Activated T-cell treated with anti-CD3 and anti-CD28 coated beads, Interleukin-2, amount 50 U/mL, for 4 hours (primary cell): ENCODE data around the gene PNLDC1. TPM values are rescaled to one million over a fixed set of nuclear protein-coding genes. Genes with fewer than 3 reads are reported as not detected.
"Not testable (repeated sequence)": the region's sequence is repeated elsewhere in the genome, so short reads cannot be mapped to it uniquely, and the experiment has no call there.

ENCODE experiments used
- ATAC-seq, 2 donors: fragments of 200-7000 bp; cut with Tn5 transposase; one replicate each; pipeline ENCODE4 v1.10.0; 2021
- DNase-seq: peaks from one replicate; pipeline ENCODE4 v3.0.0-alpha.2; 2020
- H3K27me3 Mint-ChIP-seq: one replicate; pipeline ENCODE4 v1.8.0; 2021; ENCODE audit warnings: low read depth, mixed read lengths
- H3K36me3 Mint-ChIP-seq: one replicate; pipeline ENCODE4 v1.8.0; 2022; ENCODE audit warnings: mixed read lengths; ENCODE audit not compliant: insufficient read depth
- H3K4me1 Mint-ChIP-seq: one replicate; pipeline ENCODE4 v1.8.0; 2021; ENCODE audit warnings: low read depth, mixed read lengths
- H3K4me3 Mint-ChIP-seq: one replicate; pipeline ENCODE4 v1.8.0; 2021; ENCODE audit warnings: mild to moderate bottlenecking, moderate library complexity, mixed read lengths
- H3K9me3 Mint-ChIP-seq: one replicate; pipeline ENCODE4 v1.8.0; 2021; ENCODE audit warnings: mixed read lengths
- total RNA-seq, 3 donors: library from RNA; stranded (reverse); gene quantifications; one replicate each; pipeline ENCODE4 v1.2.1, GENCODE V29; 2021

PNLDC1 gene
- total RNA-seq, 3 donors from 2014 or later, result 0.14 to 2.0 (median 0.30) TPM

- DNase-seq (no peak), ATAC-seq (no peak)
- H3K4me1 Mint-ChIP-seq, result peaks cover 21% of the 10 kb centered on the region
- no peaks in the 10 kb centered on the region for H3K36me3 Mint-ChIP-seq
- no peak overlapping the region for H3K4me3 Mint-ChIP-seq
- no peaks in the 10 kb centered on the region for H3K9me3 Mint-ChIP-seq
- no peaks in the 10 kb centered on the region for H3K27me3 Mint-ChIP-seq
Measured at GRCh38 chr6:159821122-159821521, 21.0 kb downstream of the PNLDC1 start.

GRCh38 chr6:159821726-159822125 lies 21.6 kb downstream of the PNLDC1 start:
- Mint-ChIP-seq H3K4me1 (peaks cover 21% of the 10 kb centered on the region), H3K27me3 (no peaks in the 10 kb centered on the region), H3K36me3 (no peaks in the 10 kb centered on the region), H3K4me3 (no peak overlapping the region), H3K9me3 (no peaks in the 10 kb centered on the region)
- DNase-seq (no peak), ATAC-seq (no peak)

- DNase-seq, result no peak
- no peaks in the 10 kb centered on the region for H3K27me3 Mint-ChIP-seq
- no peaks in the 10 kb centered on the region for H3K9me3 Mint-ChIP-seq
- H3K4me1 Mint-ChIP-seq, result peaks cover 21% of the 10 kb centered on the region
- H3K36me3 Mint-ChIP-seq, result no peaks in the 10 kb centered on the region
- ATAC-seq, result no peak
- no peak overlapping the region for H3K4me3 Mint-ChIP-seq
Measured at GRCh38 chr6:159823953-159824352, 23.9 kb downstream of the PNLDC1 start.

- DNase-seq, H3K4me3 Mint-ChIP-seq, H3K27me3 Mint-ChIP-seq, ATAC-seq, H3K9me3 Mint-ChIP-seq, H3K36me3 Mint-ChIP-seq: not testable (repeated sequence)
- peaks cover 17% of the 10 kb centered on the region for H3K4me1 Mint-ChIP-seq
Measured at GRCh38 chr6:159824690-159825089, 24.6 kb downstream of the PNLDC1 start.

DNA sequence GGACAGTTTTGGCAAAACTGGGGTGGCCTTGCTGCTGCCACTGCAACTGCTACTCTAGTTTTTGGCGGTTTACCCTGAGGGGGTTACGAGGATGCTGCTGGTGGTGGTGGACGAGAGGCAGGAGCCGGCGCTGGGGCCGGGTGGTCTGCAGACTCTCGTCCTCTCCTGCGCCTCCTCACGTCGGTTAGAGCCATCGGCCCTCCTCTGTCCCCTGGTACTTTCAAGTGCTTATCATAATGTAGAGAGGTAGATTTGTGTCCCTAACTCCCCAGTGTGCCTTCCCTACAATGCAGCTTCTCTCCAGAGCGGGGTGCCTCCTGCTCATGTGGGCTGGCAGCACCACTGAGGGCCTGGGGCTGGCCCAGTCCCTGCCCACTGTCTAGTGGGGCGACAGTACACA lies 25.9 kb downstream of the PNLDC1 start:
- no peak for DNase-seq
- no peak for ATAC-seq
- Mint-ChIP-seq H3K9me3 (no peaks in the 10 kb centered on the region), H3K27me3 (no peaks in the 10 kb centered on the region), H3K4me1 (peaks cover 7% of the 10 kb centered on the region), H3K36me3 (no peaks in the 10 kb centered on the region), H3K4me3 (no peak overlapping the region)

GRCh38 chr6:159826968-159827647 lies 27.0 kb downstream of the PNLDC1 start:
- ATAC-seq (no peak), DNase-seq (no peak)
- H3K9me3 Mint-ChIP-seq, result no peaks in the 10 kb centered on the region

DNA sequence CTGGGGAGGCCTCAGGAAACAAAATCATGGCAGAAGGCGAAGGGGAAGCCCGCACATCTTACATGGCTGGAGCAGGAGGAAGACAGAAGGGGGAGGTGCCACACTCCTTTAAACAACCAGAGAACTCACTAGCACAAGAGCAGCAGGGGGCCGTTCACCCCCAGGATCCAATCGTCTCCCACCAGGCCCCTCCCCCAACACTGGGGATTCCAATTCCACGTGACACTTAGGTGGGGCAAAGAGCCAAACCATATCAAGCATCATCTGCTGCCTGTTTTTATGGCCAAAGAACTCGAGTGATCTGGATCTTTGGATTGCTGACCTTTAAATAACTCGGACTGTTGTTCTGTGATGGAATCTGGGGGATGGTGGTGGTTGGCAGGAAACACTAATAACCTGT lies 28.0 kb downstream of the PNLDC1 start:
- H3K36me3 Mint-ChIP-seq, result no peaks in the 10 kb centered on the region
- no peak overlapping the region for H3K4me3 Mint-ChIP-seq
- no peak for DNase-seq

More at GRCh38 chr6:159826968-159827647, 27.0 kb downstream of the PNLDC1 start:
- H3K27me3 Mint-ChIP-seq, result no peaks in the 10 kb centered on the region
- H3K4me3 Mint-ChIP-seq, result no peak overlapping the region
- peaks cover 6% of the 10 kb centered on the region for H3K4me1 Mint-ChIP-seq
- no peaks in the 10 kb centered on the region for H3K36me3 Mint-ChIP-seq

GRCh38 chr6:159829526-159829925 lies 29.4 kb downstream of the PNLDC1 start:
- Mint-ChIP-seq H3K4me3 (no peak overlapping the region), H3K36me3 (no peaks in the 10 kb centered on the region), H3K27me3 (no peaks in the 10 kb centered on the region), H3K4me1 (peaks cover 12% of the 10 kb centered on the region), H3K9me3 (no peaks in the 10 kb centered on the region)
- ATAC-seq (no peak), DNase-seq (no peak)

More for the DNA sequence above, 28.0 kb downstream of the PNLDC1 start:
- Mint-ChIP-seq H3K4me1 (peaks cover 8% of the 10 kb centered on the region), H3K27me3 (no peaks in the 10 kb centered on the region), H3K9me3 (no peaks in the 10 kb centered on the region)
- ATAC-seq, result no peak

- peaks cover 15% of the 10 kb centered on the region for H3K4me1 Mint-ChIP-seq
- ATAC-seq, result no peak
- no peak for DNase-seq
- no peaks in the 10 kb centered on the region for H3K9me3 Mint-ChIP-seq
- H3K36me3 Mint-ChIP-seq, result no peaks in the 10 kb centered on the region
- H3K4me3 Mint-ChIP-seq, result no peak overlapping the region
- no peaks in the 10 kb centered on the region for H3K27me3 Mint-ChIP-seq
Measured at GRCh38 chr6:159830501-159831372, 30.7 kb downstream of the PNLDC1 start.

- no peaks in the 10 kb centered on the region for H3K27me3 Mint-ChIP-seq
- H3K9me3 Mint-ChIP-seq, result no peaks in the 10 kb centered on the region
- H3K4me1 Mint-ChIP-seq, result peaks cover 15% of the 10 kb centered on the region
- no peaks in the 10 kb centered on the region for H3K36me3 Mint-ChIP-seq
- DNase-seq (no peak), ATAC-seq (no peak)
- H3K4me3 Mint-ChIP-seq, result no peak overlapping the region
Measured at GRCh38 chr6:159831373-159831679, 31.2 kb downstream of the PNLDC1 start.

DNA sequence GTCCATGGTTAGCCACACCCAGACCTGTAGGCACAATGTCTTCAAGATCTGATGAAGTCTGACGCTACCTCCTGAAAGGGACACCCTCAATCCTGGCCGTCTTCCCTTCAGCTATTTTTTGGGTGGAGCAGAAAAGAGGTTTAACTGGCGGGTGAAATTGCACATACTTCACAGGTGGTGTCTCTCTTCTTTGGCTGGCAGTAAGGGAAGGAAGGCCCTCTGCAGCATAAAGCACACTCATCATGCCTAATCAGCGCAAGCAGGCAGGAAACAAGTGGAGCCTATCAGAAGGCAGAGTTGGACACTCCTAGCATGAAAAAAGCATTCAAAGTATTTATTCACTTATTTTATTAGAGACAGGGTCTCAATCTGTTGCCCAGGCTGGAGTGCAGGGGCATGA lies 32.9 kb downstream of the PNLDC1 start:
- ATAC-seq, result no peak
- H3K36me3 Mint-ChIP-seq, result no peaks in the 10 kb centered on the region
- no peaks in the 10 kb centered on the region for H3K9me3 Mint-ChIP-seq
- H3K4me3 Mint-ChIP-seq, result no peak overlapping the region
- H3K27me3 Mint-ChIP-seq, result no peaks in the 10 kb centered on the region
- DNase-seq, result no peak
- H3K4me1 Mint-ChIP-seq, result peaks cover 15% of the 10 kb centered on the region

- Mint-ChIP-seq H3K4me1 (peaks cover 15% of the 10 kb centered on the region), H3K4me3 (no peak overlapping the region)
- no peak for ATAC-seq
Measured at GRCh38 chr6:159833556-159833955, 33.5 kb downstream of the PNLDC1 start.

DNA sequence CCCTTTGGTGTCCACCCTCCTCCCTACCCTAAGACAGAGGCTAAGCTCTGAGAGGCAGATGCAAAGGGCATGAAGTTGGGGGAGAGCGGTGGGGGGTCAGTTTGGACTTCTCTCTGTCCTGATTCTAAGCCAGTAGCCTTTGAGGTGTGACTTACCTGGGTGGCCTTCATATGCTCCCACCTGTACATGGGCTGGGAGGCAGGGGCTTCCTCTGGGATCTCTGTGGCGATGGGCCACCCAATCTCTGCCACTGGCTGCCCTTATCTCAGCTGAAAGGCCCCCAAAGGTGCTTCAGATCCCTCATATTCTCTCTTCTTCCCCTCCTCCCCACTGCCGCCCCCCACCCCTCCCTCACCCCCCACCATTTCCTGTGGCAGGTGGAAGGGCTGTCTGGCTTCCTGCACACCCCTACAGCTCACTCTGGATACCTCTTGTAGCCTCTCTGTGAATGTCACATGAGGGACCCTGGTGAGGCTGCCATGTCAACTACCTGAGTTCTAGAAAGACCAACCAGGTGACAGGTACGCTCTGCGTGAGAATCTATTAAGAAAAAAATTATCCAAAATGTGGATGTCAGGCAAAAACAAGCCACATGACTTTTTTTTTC lies 34.0 kb downstream of the PNLDC1 start:
- no peak for ATAC-seq
- H3K9me3 Mint-ChIP-seq, result no peaks in the 10 kb centered on the region
- peaks cover 15% of the 10 kb centered on the region for H3K4me1 Mint-ChIP-seq
- H3K27me3 Mint-ChIP-seq, result no peaks in the 10 kb centered on the region
- H3K36me3 Mint-ChIP-seq, result no peaks in the 10 kb centered on the region
- DNase-seq, result no peak
- H3K4me3 Mint-ChIP-seq, result no peak overlapping the region

More at GRCh38 chr6:159833556-159833955, 33.5 kb downstream of the PNLDC1 start:
- H3K9me3 Mint-ChIP-seq, result no peaks in the 10 kb centered on the region
- no peak for DNase-seq
- H3K27me3 Mint-ChIP-seq, result no peaks in the 10 kb centered on the region
- H3K36me3 Mint-ChIP-seq, result no peaks in the 10 kb centered on the region

DNA sequence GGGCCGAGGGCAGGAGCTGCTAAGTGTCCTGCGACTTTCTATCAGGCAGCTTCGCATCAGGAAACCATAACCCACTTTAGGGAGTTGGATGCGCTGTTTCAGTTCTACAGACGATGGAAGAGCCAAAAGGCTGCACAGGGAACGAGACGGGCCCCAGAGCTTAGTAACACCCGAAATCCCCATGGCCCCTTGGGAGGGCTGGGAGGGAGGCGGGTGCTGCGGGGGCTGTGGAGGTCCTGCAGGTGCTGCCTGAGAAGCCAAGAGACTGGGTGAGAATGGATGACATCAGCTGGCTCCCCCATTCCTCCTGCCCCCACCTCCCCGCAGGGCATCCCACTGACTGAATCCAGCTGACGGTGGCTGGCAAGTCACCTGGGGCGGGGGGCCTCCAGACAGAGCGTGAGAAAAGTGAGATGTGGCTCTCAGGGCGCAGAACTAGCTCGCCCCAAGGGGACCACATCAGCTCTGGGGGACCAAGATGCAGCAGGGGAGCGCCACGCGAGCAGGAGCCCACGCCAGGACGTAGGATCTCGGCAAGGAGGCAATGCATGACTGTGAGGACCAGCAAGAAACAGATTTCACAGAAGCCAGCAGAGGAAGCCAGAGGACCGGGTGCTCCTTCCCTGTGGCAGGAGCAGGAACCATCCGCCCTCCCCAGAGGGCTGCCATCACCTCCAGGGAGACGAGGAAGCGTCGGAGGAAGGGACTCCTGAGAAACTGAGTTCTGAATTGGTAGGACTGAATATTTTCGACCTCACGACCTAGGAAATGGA lies 36.8 kb downstream of the PNLDC1 start:
- no peaks in the 10 kb centered on the region for H3K36me3 Mint-ChIP-seq
- peaks cover 9% of the 10 kb centered on the region for H3K4me1 Mint-ChIP-seq
- ATAC-seq (no peak), DNase-seq (no peak)
- peaks cover 3% of the 10 kb centered on the region for H3K27me3 Mint-ChIP-seq
- H3K4me3 Mint-ChIP-seq, result no peak overlapping the region
- no peaks in the 10 kb centered on the region for H3K9me3 Mint-ChIP-seq
